GM06990 (cell line): ENCODE measurements around the gene CAB39L.

ENCODE experiments used
- DNase-seq: peaks from one replicate; pipeline ENCODE4 v3.0.0-alpha.2; 2011; ENCODE audit not compliant: insufficient read length; ENCODE audit errors: extremely low read depth
- H3K27me3 ChIP-seq: replicated peaks from 2 replicates; pipeline ENCODE4 v1.6.0; 2011; ENCODE audit warnings: low read length; ENCODE audit not compliant: control insufficient read depth, insufficient read depth
- H3K36me3 ChIP-seq: 2 replicates; pipeline ENCODE4 v1.5.1; 2011; ENCODE audit warnings: low read length; ENCODE audit not compliant: control insufficient read depth, insufficient read depth
- H3K4me3 ChIP-seq: replicated peaks from 2 replicates; pipeline ENCODE4 v1.5.1; 2011; ENCODE audit warnings: low read depth, mild to moderate bottlenecking, control low read depth, low read length
- TF ChIP-seq, protein P1 (sequence below): IDR thresholded peaks from 2 replicates; pipeline ENCODE4 v1.5.1; 2011; ENCODE audit warnings: low read length, control low read depth, mild to moderate bottlenecking, inconsistent platforms; ENCODE audit not compliant: insufficient read depth, poor library complexity, severe bottlenecking

The CAB39L gene

DNA sequence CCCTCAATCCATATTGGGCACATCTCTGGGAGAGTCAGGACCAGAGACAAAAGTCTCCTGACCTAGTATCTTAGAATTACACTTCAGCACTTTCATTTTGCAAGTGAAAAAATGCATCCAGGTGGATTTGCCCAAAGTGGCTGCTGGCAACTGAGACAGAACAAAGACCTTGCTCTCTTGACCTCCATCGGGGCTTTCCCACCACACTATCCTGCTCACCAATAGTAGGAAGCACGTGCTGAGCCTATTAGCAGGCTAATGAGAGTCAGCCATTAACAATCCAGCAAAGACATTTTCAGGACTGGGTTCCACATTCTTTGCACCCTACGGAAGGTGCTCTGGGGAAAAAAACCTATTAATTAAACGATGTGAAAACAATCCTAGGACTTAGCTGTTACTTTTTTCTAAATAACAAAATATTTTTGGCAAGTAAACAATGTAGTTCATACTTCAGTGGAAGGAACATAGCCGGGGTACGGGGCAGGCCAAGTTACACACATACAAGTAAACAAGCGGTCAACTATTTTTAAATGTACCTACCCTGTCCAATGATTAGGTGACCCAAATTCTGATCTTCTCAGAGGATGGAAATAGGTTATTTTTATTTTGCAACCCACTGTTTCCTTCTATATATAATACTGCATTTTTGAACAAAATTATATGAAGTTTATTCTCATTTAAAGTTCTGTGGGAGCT lies 117.5 kb downstream of the CAB39L start:
- DNase-seq, result no peak

DNA sequence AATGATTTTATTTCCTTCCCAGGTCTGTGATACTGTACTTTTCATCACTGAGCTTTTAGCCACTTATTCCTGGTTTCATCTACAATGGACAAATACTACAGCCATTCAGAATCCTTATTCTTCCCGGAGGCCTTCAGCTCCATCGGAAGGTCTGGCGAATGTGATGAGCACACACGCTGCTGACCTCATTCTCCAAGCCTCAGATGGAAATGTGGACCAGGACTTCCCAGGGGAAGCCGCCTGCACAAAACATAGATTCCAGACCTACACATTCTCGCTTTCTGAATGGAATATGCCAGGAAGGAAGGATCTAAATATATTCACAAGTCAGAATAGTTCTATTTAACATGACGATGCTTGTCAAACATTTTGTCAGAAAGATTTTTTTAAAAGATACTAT lies 120.5 kb downstream of the CAB39L start:
- Histone ChIP-seq H3K36me3 (no peaks in the 10 kb centered on the region), H3K27me3 (no peaks in the 10 kb centered on the region), H3K4me3 (no peak overlapping the region)
- no peak for DNase-seq
- TF ChIP-seq, protein P1, sequence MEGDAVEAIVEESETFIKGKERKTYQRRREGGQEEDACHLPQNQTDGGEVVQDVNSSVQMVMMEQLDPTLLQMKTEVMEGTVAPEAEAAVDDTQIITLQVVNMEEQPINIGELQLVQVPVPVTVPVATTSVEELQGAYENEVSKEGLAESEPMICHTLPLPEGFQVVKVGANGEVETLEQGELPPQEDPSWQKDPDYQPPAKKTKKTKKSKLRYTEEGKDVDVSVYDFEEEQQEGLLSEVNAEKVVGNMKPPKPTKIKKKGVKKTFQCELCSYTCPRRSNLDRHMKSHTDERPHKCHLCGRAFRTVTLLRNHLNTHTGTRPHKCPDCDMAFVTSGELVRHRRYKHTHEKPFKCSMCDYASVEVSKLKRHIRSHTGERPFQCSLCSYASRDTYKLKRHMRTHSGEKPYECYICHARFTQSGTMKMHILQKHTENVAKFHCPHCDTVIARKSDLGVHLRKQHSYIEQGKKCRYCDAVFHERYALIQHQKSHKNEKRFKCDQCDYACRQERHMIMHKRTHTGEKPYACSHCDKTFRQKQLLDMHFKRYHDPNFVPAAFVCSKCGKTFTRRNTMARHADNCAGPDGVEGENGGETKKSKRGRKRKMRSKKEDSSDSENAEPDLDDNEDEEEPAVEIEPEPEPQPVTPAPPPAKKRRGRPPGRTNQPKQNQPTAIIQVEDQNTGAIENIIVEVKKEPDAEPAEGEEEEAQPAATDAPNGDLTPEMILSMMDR, result no peak

More for the DNA sequence above, 117.5 kb downstream of the CAB39L start:
- Histone ChIP-seq H3K36me3 (no peaks in the 10 kb centered on the region), H3K27me3 (no peaks in the 10 kb centered on the region), H3K4me3 (no peak overlapping the region)
- TF ChIP-seq, protein P1, result no peak

DNA sequence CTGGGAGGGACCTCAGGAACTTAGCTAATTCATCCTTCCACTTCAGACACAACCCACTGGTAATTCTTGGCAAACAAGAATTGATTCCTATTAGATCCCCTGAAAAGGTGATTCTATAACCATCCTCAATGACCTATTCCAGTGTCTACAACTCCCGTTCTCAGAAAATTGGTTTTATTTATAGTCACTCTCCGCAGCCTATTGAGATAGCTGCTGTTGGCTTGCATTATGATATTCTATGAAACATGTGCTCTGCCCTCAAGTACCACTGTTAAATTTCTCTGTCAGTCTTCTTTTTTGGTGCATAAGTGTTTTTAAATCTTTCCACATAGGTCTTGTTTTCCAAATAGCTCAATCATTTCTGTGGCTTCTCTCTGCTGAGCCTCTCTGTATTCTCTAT lies 121.2 kb downstream of the CAB39L start:
- TF ChIP-seq, protein P1, result no peak
- DNase-seq, result no peak

DNA sequence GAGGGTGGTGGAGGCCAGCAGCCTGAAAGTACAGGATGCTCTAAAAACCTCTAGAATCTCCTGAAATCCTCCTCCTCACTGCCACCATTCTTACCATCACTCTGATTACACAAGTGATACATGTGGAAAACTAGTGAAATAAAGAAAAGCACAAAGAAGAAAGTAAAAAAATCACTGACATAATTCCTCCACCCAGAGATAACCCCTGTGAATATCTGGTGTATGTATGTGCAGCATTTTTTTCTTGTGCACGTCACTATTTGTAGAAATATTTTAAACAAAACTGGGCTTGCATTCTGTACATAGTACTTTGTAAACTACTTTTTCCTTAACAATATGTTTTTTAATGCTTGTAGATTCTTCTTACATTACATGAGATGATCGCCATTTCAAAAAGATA lies 122.9 kb downstream of the CAB39L start:
- Histone ChIP-seq H3K36me3 (no peaks in the 10 kb centered on the region), H3K27me3 (no peaks in the 10 kb centered on the region), H3K4me3 (no peak overlapping the region)
- no peak for DNase-seq
- TF ChIP-seq, protein P1, result no peak

More for the DNA sequence above, 121.2 kb downstream of the CAB39L start:
- Histone ChIP-seq H3K36me3 (no peaks in the 10 kb centered on the region), H3K27me3 (no peaks in the 10 kb centered on the region), H3K4me3 (no peak overlapping the region)

DNA sequence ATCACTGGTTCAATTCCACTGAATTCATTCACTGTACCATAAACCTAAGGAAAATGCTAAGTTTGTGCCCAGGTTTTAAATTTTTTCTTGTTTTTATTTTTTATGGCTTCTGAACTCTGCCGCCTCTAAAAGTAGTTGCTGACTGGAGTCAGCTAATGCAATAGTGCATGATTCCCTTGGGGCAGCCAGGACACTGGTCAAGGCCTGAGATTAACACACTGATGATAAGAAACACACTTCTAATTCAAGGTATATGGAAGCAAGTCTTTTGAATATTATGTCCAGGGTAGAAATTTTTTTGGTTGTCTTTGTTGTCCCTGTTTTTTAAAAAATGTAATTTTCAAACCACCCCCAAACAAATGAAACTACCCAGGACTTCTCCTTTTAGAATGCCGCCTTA lies 123.9 kb downstream of the CAB39L start:
- DNase-seq, result no peak
- Histone ChIP-seq H3K27me3 (no peaks in the 10 kb centered on the region), H3K36me3 (no peaks in the 10 kb centered on the region), H3K4me3 (no peak overlapping the region)
- TF ChIP-seq, protein P1, result no peak

DNA sequence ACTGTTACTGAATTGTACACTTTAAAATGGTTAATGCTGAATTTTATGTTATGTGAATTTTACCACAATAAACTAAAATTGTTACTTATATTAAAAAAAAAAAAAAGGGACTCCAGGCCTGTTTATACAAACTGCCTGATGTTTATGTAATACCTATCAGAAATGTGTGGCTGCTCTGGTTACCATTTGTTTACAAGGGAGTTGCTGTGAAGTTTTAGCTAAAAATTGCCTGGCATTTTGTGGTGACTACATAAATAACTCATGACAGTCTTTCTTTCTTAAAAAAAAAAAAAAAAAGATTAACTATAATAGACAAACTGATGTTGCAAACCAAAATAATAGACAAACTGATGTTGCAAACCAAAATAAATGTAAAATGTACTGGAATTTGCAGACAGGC lies 124.3 kb downstream of the CAB39L start:
- DNase-seq, result no peak
- TF ChIP-seq, protein P1, result no peak
- no peaks in the 10 kb centered on the region for H3K36me3 ChIP-seq
- H3K4me3 ChIP-seq, result no peak overlapping the region
- no peaks in the 10 kb centered on the region for H3K27me3 ChIP-seq
